Neuron (in vitro differentiated cells): ENCODE data around the gene CLEC12A.

Experiments used
- H2AFZ ChIP-seq: one replicate; pipeline ENCODE4 v1.6.1; 2013; ENCODE audit warnings: low read depth, mild to moderate bottlenecking, inconsistent platforms, low read length, moderate library complexity
- H3K27me3 ChIP-seq: one replicate; pipeline ENCODE4 v1.6.1; 2013; ENCODE audit warnings: low read length; ENCODE audit not compliant: insufficient read depth
- H3K36me3 ChIP-seq: one replicate; pipeline ENCODE4 v1.6.1; 2013; ENCODE audit warnings: low read length; ENCODE audit not compliant: insufficient read depth
- H3K4me1 ChIP-seq: one replicate; pipeline ENCODE4 v1.6.1; 2013; ENCODE audit warnings: low read length; ENCODE audit not compliant: insufficient read depth
- H3K4me3 ChIP-seq: 2 replicates; pipeline ENCODE4 v1.5.1; 2013; ENCODE audit warnings: mild to moderate bottlenecking, low read length, moderate library complexity
- H3K9me3 ChIP-seq: one replicate; pipeline ENCODE4 v1.6.1; 2013; ENCODE audit warnings: low read length

Gene CLEC12A

GRCh38 chr12:10027311-10027710, 56.1 kb downstream of the CLEC12A start:
- Histone ChIP-seq H3K9me3 (no peaks in the 10 kb centered on the region), H3K27me3 (no peaks in the 10 kb centered on the region), H3K36me3 (no peaks in the 10 kb centered on the region), H3K4me1 (no peaks in the 10 kb centered on the region), H3K4me3 (no peak overlapping the region), H2AFZ (no peak overlapping the region)

DNA sequence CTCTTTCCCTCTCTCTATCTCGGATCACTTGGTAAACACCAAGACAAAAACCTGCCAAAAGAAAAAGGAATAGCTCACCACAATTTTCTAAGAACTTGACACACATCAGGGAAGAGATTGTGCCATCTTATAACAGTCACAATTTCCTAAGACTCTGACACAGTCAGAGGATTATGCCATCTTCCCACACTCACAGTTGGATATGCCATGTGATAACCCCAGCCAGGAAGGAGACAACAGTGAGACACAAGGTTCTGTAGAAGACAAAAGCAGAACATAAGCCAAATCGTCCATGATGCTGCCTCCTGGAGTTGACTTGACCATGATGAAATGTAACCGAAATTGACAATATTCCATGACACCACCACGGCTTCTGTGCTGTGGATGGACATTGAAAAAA, 56.5 kb downstream of the CLEC12A start:
- Histone ChIP-seq H3K4me3 (no peak overlapping the region), H2AFZ (no peak overlapping the region), H3K4me1 (peaks cover under 1% of the 10 kb centered on the region), H3K36me3 (no peaks in the 10 kb centered on the region), H3K27me3 (no peaks in the 10 kb centered on the region), H3K9me3 (no peaks in the 10 kb centered on the region)

- Histone ChIP-seq H3K4me1 (peaks cover 2% of the 10 kb centered on the region), H2AFZ (no peak within 1 kb of the TSS), H3K4me3 (no peak within 1 kb of the TSS), H3K27me3 (no peaks in the 10 kb centered on the region), H3K36me3 (no peaks in the 10 kb centered on the region), H3K9me3 (no peaks in the 10 kb centered on the region)
Observed at GRCh38 chr12:10030446-10030845, 59.2 kb downstream of the CLEC12A start, which contains the start of gene CLEC9A. TSS of gene CLEC9A (plus strand) at chr12:10030682. CDS start at chr12:10052688, 22,006 bp downstream.

GRCh38 chr12:10031321-10031720, 60.1 kb downstream of the CLEC12A start:
- H3K36me3 ChIP-seq = no peaks in the 10 kb centered on the region
- H3K4me3 ChIP-seq = no peak overlapping the region
- no peak overlapping the region for H2AFZ ChIP-seq
- no peaks in the 10 kb centered on the region for H3K9me3 ChIP-seq
- H3K27me3 ChIP-seq = no peaks in the 10 kb centered on the region
- H3K4me1 ChIP-seq = peaks cover 2% of the 10 kb centered on the region

GRCh38 chr12:10031771-10032175, 60.6 kb downstream of the CLEC12A start:
- H2AFZ ChIP-seq = no peak overlapping the region
- no peak overlapping the region for H3K4me3 ChIP-seq
- no peaks in the 10 kb centered on the region for H3K9me3 ChIP-seq
- no peaks in the 10 kb centered on the region for H3K27me3 ChIP-seq
- no peaks in the 10 kb centered on the region for H3K36me3 ChIP-seq
- H3K4me1 ChIP-seq = peaks cover 2% of the 10 kb centered on the region

GRCh38 chr12:10033783-10034545, 62.8 kb downstream of the CLEC12A start:
- H3K4me3 ChIP-seq = no peak overlapping the region
- no peaks in the 10 kb centered on the region for H3K9me3 ChIP-seq
- no peak overlapping the region for H2AFZ ChIP-seq
- H3K27me3 ChIP-seq = no peaks in the 10 kb centered on the region
- H3K4me1 ChIP-seq = peaks cover 2% of the 10 kb centered on the region
- no peaks in the 10 kb centered on the region for H3K36me3 ChIP-seq
